Gastroesophageal sphincter (tissue), 4 donors: Measurements from ENCODE around the gene TRAPPC6A. TPM values are rescaled to one million over a fixed set of nuclear protein-coding genes. Genes with fewer than 3 reads are reported as not detected.

Experiments used
- ATAC-seq: fragments of 150-250 bp; one replicate; pipeline ENCODE4 v1.9.1; 2016; ENCODE audit warnings: mild to moderate bottlenecking, moderate library complexity
- H3K27ac ChIP-seq, 4 donors: fragments of 200-600 bp; sonication (generic) in 3 of 4; 1 replicate in 3 of 4; 2 replicates in 1 of 4; pipeline ENCODE4 v1.5.1; 2016 to 2019
- H3K27me3 ChIP-seq: fragments of 200-600 bp; sonication (generic); one replicate; pipeline ENCODE4 v1.5.1; 2019
- H3K36me3 ChIP-seq, 2 donors: fragments of 200-600 bp; sonication (generic); one replicate each; pipeline ENCODE4 v1.5.1; 2019; ENCODE audit warnings: control low read depth in 1 of 2
- H3K4me1 ChIP-seq, 3 donors: fragments of 200-600 bp; sonication (generic); 1 replicate in 2 of 3; 2 replicates in 1 of 3; pipeline ENCODE4 v1.5.1; 2016 to 2019; ENCODE audit warnings: control low read depth in 2 of 3
- H3K4me3 ChIP-seq, 2 donors: fragments of 200-600 bp; sonication (generic); one replicate each; pipeline ENCODE4 v1.5.1; 2019; ENCODE audit warnings: mild to moderate bottlenecking in 1 of 2, moderate library complexity in 1 of 2
- H3K9me3 ChIP-seq, 3 donors: fragments of 200-600 bp; sonication (generic); one replicate each; pipeline ENCODE4 v1.5.1; 2017 to 2019; ENCODE audit warnings: control low read depth in 2 of 3
- CTCF ChIP-seq, 4 experiments: fragments of 200-600 bp in 2 of 4; fragments of 450-650 bp in 2 of 4; sonication (generic) in 1 of 4; IDR thresholded peaks; one replicate each; pipeline ENCODE4 v1.5.1; 2017 to 2019; ENCODE audit warnings: antibody characterized with exemption in 4 of 4, mild to moderate bottlenecking in 2 of 4, moderate library complexity in 2 of 4
- EP300 ChIP-seq: sonication (generic); formaldehyde crosslinking; IDR thresholded peaks from one replicate; pipeline ENCODE4 v1.6.1; 2017; ENCODE audit warnings: antibody characterized with exemption, mild to moderate bottlenecking
- POLR2A ChIP-seq, 2 donors: fragments of 450-650 bp; IDR thresholded peaks; one replicate each; pipeline ENCODE4 v1.6.1; 2017; ENCODE audit warnings: antibody characterized with exemption in 2 of 2, mild to moderate bottlenecking in 2 of 2, moderate library complexity in 1 of 2
- POLR2AphosphoS5 ChIP-seq: sonication (generic); formaldehyde crosslinking; IDR thresholded peaks from one replicate; pipeline ENCODE4 v1.6.1; 2017; ENCODE audit warnings: antibody characterized with exemption
- WGBS, 2 donors: methylation state at CpG; one replicate each; pipeline ENCODE4 v1.1.5; 2018; ENCODE audit warnings: low coverage in 1 of 2; 5-methylcytosine and 5-hydroxymethylcytosine counted together
- total RNA-seq, 4 donors: library from RNA; depleted of rRNA; stranded (reverse); fragments of >200 nt; gene quantifications; one replicate each; pipeline ENCODE4 v1.1.0, GENCODE V29; 2016

The TRAPPC6A gene
- total RNA-seq, 4 donors from 2014 or later, result 16.2 to 24.0 (median 20.7) TPM

GRCh38 chr19:45138303-45138751 lies 39.7 kb downstream of the TRAPPC6A start:
- H3K9me3 ChIP-seq, result no peaks in the 10 kb centered on the region
- H3K27me3 ChIP-seq, result no peaks in the 10 kb centered on the region
- H3K27ac ChIP-seq, result no peak overlapping the region
- WGBS, 2 donors, result 75 to 96% methylated on average over 4 to 5 of the region's 11 CpGs
- no peak for TF ChIP-seq EP300
- no peak for TF ChIP-seq CTCF (IDR thresholded peaks at IDR 0.05)
- TF ChIP-seq POLR2A (IDR thresholded peaks at IDR 0.05), result no peak
- TF ChIP-seq POLR2AphosphoS5, result no peak
- H3K4me1 ChIP-seq, result peaks cover 0 to 29% (median 11%) of the 10 kb centered on the region in 3 donors
- no peak overlapping the region for H3K4me3 ChIP-seq
- H3K36me3 ChIP-seq, result peaks cover 0 to 41% of the 10 kb centered on the region in 2 donors
- no peak for ATAC-seq

GRCh38 chr19:45137179-45137761 lies 40.8 kb downstream of the TRAPPC6A start:
- peak; percentile 25 for ATAC-seq
- no peaks in the 10 kb centered on the region for H3K27me3 ChIP-seq
- H3K9me3 ChIP-seq, result no peaks in the 10 kb centered on the region
- peaks cover 0 to 30% of the 10 kb centered on the region in 2 donors for H3K36me3 ChIP-seq
- no peak overlapping the region for H3K4me3 ChIP-seq
- peak overlapping the region in 2 of 4 donors; percentile 52 to 55 for H3K27ac ChIP-seq
- peaks cover 0 to 29% (median 11%) of the 10 kb centered on the region in 3 donors for H3K4me1 ChIP-seq
- peak in 1 of 4 experiments; percentile 8 for TF ChIP-seq CTCF (IDR thresholded peaks at IDR 0.05)
- no peak for TF ChIP-seq POLR2AphosphoS5
- no peak for TF ChIP-seq EP300
- TF ChIP-seq POLR2A (IDR thresholded peaks at IDR 0.05), result no peak
- WGBS, 2 donors, result 10 to 59% methylated on average over 5 to 11 of the region's 17 CpGs

GRCh38 chr19:45136507-45137178 lies 41.4 kb downstream of the TRAPPC6A start:
- Histone ChIP-seq H3K4me3 (no peak overlapping the region), H3K36me3 (peaks cover 0 to 24% of the 10 kb centered on the region in 2 donors), H3K27me3 (no peaks in the 10 kb centered on the region), H3K4me1 (peaks cover 0 to 29% (median 11%) of the 10 kb centered on the region in 3 donors), H3K27ac (peak overlapping the region in 2 of 4 donors; percentile 52 to 55), H3K9me3 (no peaks in the 10 kb centered on the region)
- whole genome bisulfite sequencing, 2 donors, result 65% methylated on average over 5 of the region's 12 CpGs; no CpG with 5 or more reads in 1 of the 2 donors
- TF ChIP-seq POLR2AphosphoS5, result no peak
- TF ChIP-seq CTCF (IDR thresholded peaks at IDR 0.05), result no peak
- TF ChIP-seq POLR2A (IDR thresholded peaks at IDR 0.05), result no peak
- no peak for TF ChIP-seq EP300
- no peak for ATAC-seq

- no peak overlapping the region for H3K4me3 ChIP-seq
- 93 to 94% methylated on average over 7 to 10 of the region's 21 CpGs for WGBS, 2 donors
These were observed 42.7 kb downstream of the TRAPPC6A start for GRCh38 chr19:45135176-45135885.

More at GRCh38 chr19:45135176-45135885, 42.7 kb downstream of the TRAPPC6A start:
- Histone ChIP-seq H3K27ac (no peak overlapping the region), H3K36me3 (peaks cover 0 to 11% of the 10 kb centered on the region in 2 donors), H3K4me1 (peaks cover 0 to 29% (median 11%) of the 10 kb centered on the region in 3 donors), H3K9me3 (no peaks in the 10 kb centered on the region), H3K27me3 (no peaks in the 10 kb centered on the region)
- ATAC-seq, result no peak
- no peak for TF ChIP-seq CTCF (IDR thresholded peaks at IDR 0.05)
- no peak for TF ChIP-seq POLR2AphosphoS5
- no peak for TF ChIP-seq EP300
- no peak for TF ChIP-seq POLR2A (IDR thresholded peaks at IDR 0.05)
